HS-5 (cell line): ENCODE results near the gene DISC1.
"Not testable (repeated sequence)": the region's sequence is repeated elsewhere in the genome, so short reads cannot be mapped to it uniquely, and the experiment has no call there.

Experiments used
- DNase-seq: peaks from one replicate; pipeline ENCODE4 v3.0.0-alpha.2; 2012; ENCODE audit warnings: low read depth

The DISC1 gene

DNA sequence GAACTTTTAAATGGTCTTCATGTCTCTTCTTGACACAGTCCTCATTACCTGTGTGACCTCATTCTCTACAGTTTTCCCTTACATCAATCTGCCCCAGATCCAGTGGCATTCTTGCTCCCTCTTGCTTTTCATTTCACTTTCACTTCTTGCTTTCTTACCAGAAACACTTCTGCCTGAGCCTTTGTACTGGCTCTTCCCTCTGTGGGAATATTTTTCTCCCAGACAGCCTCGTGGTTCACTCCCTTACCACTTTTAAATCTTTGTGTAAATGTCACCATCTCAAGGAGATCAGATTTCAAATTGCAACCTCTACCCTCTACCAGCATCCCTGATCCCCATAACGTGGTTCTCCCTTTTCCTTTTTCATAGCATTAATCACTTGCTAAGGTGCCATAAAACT, 73.2 kb downstream of the DISC1 start:
- no peak for DNase-seq

- DNase-seq = no peak
These were observed 74.7 kb downstream of the DISC1 start for GRCh38 chr1:231701306-231701705.

DNA sequence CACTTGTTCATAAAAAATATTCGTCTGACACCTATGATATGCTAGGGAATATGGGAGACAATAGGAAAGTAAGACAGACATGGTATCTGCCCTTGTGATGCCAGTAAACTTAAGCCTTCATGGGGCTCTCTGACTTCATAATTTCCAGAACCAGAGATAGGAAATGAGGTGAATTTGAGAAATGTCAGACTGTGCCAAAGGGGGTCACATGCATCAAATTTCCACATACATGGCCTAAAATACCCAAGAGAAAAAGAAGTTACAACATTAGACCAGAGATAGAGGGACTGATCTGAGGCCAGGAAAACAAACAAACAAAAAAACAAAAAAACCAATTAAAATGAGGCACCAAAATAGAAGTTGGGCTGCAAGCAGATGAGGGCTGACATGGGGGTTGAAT, 75.7 kb downstream of the DISC1 start:
- no peak for DNase-seq

DNA sequence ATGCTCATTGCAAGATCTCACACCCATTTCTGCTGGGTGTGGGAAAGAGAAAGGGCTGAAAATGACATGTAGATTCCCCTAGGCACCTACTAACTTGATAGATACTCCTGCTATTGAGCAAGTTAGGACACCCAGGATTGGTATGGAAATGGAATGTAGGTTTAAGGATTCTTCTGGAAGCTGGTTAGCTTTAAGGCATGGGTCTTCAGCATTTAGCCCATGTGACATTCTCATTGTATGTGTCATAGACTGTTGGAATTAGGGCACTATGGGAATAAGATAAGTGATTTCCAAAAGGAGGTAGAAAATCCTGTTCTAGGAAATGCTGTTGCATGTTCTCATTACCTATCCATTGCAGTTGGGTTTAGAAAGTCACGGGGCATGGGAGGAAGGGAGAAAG, 76.2 kb downstream of the DISC1 start:
- peak; percentile 59 for DNase-seq

DNA sequence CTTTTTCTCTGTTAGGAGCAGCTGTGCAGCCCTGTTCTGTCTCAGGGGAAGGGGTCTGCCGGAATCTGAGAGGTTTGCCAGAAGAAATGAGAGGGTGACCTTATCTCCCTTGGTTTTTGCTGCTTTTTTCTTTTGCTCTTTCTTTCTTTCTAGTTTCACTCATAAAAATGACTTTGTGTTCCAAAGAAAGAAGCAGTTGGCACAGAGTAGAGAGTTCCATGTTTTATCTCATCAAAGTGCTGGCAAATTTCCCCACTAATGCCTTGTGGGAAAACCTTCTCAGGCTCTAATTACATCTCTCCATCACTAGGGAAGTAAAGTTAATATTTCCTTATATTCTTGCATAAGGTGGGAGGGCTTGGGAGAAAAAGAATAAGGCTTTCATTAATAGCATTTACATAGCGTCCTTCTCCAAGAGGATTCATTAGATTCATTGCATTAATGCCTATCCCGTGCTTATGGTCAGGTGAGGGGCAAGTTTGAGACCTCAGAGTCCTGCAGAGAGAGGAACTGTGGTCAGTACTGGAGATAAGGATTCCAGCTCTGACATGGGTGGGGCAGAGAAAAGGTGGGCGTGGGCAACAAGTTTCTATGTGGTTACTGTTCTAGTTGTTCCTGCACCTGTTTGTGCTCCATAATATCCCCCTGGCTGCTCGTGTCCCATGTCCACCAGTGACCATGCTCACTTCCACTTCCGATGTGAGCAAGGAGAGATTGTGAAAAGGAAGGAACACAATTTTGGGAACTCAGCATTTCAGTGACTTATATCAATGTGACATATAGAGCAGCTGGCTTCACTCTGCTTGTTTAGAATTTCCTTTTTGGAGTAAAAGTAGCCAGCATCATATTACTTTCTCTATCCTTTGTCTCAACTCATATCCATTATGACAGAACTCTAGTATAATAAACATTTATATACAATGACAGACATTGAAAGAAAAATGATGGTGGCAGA, 79.5 kb downstream of the DISC1 start:
- no peak for DNase-seq

DNA sequence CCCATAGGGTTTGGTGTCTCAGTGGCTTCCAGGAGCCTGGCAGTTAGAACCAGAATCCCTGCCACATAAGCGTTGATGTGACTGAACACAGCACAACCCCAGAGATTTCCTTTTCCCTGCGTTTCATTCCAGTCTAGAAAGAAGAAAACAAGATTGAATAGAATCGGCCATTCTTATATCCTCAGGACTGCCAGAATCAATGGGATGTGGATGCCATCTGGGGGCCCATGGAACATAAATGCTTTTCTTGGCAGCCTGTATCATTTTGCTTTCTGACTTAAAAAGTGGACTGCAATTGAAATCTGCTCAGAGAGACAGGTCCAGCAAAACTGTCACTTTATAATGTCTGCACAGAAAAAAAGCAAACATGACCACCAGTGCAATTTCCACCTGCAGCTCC, 80.3 kb downstream of the DISC1 start:
- DNase-seq = no peak

DNA sequence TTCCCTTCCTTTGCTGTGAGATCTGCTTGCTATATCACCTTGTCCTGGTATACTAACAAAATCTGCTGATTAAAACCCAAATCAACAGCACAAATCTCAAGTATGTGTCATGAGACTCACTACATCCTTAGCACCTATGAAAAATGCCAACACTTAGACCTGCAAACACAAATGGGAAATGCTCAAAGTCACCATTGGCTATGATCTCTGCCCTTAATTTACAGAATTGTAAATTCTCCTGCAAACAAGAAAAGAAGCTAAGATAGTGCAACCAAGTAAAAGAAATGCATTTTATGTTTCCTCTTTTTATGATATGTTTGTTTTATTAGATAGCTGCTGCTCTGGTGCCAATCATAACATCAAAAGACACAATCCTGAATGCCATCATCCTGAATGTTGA, 80.8 kb downstream of the DISC1 start:
- no peak for DNase-seq

GRCh38 chr1:231708394-231708793, 81.8 kb downstream of the DISC1 start:
- no peak for DNase-seq

DNA sequence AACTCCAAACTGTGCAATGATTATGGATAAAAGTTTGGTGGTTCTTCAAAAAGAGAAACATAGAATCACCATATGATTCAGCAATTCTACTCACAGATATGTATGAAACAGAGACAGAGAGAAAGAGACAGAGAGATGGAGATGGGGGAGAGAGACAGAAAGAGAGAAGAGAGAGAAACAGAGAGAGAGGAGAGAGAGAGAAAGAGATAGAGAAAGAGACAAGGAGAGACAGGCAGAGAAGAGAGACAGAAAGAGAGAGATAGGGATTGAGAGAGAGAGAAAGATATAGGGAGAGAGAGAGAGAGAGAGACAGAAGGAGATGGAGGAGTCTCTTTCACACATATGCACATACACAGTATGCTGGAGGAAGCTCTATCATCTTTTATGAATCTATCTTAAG, 87.8 kb downstream of the DISC1 start:
- no peak for DNase-seq

DNA sequence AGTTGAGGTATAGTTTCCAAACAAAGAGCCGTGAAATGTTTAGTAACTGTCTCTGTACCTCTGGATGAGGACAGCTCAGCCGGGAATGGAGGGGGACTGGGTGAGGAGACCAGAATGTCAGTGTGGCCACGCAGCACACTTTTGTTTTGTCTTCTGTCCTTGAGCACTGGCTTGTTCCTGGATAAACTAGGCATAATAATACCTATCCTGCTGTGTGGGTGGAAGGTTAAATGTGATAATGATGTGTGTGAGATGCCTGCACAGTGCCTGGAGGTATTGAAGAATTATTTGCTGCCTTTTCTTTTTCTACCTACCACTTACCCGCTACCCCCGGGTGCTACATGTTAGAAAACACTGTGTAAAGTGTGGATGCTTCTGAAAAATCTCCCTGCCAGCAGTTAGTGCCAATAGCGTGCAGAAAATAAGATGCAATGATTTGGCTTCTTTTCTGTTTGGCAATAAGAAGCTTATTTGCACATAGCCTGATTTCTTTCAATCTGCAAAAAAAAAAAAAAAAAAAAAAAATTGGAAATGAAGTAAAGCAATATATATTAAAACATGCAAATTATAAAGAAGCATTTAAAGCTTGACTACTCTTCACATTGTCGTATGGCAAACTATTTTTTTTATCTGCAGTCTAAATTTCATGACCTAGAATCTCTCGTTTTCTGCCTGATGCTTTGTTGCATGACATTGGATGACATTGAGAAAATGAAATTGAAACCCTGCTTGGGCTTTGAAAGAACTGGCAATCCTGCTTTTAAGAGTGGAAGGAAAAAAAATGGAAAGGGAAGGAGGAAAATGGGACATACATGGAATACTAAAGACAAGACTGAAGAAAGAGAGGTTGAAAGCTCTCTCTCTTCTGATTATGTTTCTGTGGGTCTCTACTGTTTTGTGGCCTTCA, 89.5 kb downstream of the DISC1 start:
- DNase-seq = no peak

GRCh38 chr1:231716879-231717278, 90.3 kb downstream of the DISC1 start:
- DNase-seq = no peak

- DNase-seq = no peak
These were observed 93.0 kb downstream of the DISC1 start for GRCh38 chr1:231719485-231720183.

GRCh38 chr1:231720652-231721325, 94.2 kb downstream of the DISC1 start:
- no peak for DNase-seq

GRCh38 chr1:231721436-231721835, 94.8 kb downstream of the DISC1 start:
- DNase-seq = no peak

- no peak for DNase-seq
These were observed 95.8 kb downstream of the DISC1 start for GRCh38 chr1:231722356-231722755.

GRCh38 chr1:231723146-231723545, 96.6 kb downstream of the DISC1 start:
- DNase-seq = no peak

DNA sequence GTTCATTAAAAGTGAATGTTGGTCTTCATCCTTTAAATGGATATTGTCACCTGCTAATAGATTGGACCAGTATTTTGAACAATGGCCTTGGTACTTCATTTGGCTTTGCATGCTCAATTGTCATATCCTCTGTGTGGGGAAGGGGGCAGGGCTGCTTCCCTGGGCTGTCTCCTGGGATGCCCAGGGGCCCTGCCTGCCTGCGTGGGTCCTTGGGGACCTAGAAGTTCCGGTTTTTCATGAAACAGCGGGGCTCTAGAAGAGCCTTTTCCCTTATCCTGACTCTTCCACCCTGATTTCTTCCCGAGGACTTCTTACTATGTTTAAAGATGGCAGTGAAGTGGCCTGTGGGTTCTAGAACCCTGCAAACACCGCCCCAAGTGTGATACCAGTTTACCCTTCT, 97.5 kb downstream of the DISC1 start:
- no peak for DNase-seq

- peak; percentile 14 for DNase-seq
These were observed 98.5 kb downstream of the DISC1 start for GRCh38 chr1:231724876-231725647.

DNA sequence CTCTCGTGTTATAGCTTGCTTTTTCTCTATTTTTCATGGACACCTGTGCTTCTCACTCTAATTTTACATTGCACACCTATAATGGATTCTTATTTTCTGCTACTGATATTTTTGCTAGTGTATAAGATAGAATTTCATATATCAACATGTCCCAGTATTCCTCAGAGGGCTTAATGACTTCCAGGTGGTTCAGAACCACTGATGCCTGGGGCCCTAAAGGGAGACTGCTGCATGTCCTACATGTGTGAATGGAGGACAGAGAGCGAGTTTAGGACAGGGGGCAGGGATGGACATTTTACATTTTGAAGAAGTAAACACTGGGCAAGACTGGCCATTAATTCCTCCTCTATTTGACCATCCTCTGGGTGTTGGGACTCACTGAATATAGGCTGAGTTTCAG, 100.6 kb downstream of the DISC1 start:
- DNase-seq = no peak

- DNase-seq = not testable (repeated sequence)
These were observed 102.4 kb downstream of the DISC1 start for GRCh38 chr1:231728987-231729386.

GRCh38 chr1:231729544-231729943, 103.0 kb downstream of the DISC1 start:
- DNase-seq = no peak
